ENCODE data around the gene QRICH1. TPM values are rescaled to one million over a fixed set of nuclear protein-coding genes. Genes with fewer than 3 reads are reported as not detected.

The QRICH1 gene
- total and polyA plus RNA-seq, 2 of the 13 experiments (the other 11 are each of a cell fraction or from before 2014, with no cell fraction given) = 52.6 to 102 TPM

DNA sequence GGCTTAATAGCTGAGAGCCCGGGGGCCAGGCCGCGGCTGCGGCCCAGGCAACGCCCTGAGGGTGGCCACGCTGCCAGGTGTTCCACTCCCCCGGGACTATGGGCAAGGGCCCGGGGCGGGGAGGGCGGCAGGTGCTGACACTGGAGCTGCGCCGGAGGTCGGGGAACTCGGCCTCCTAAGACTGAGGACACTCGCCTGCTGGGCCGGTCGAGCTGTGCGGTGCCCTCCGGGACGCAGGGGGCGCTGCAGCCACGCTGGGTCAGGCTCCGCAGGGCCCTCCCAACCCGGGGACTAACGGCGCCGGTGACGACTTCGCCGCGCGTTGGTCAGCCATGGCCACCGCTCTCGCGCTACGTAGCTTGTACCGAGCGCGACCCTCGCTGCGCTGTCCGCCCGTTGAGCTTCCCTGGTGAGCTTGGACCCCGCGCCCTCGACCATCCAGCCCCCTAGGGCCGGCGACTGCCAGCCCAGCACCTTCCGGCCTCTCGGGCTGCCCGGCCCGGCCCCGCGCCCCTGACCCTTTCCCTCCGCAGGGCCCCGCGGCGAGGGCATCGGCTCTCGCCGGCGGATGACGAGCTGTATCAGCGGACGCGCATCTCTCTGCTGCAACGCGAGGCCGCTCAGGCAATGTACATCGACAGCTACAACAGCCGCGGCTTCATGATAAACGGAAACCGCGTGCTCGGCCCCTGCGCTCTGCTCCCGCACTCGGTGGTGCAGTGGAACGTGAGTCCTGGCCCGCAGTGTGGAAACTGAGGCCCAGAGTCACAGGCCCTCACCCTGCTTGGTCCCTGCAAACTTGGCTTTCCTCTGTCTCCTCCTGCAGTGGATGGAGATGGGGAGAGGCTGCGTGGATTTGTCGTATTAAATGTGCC, 71.8 kb downstream of the QRICH1 start, which contains the start of gene NDUFAF3 (continued):
- TF ChIP-seq ZNF546 (CRISPR knock-in tag; conservative IDR thresholded peaks at IDR 0.05) (0 out of 2 replicates have a peak, but pooled peaks have one; percentile 47), HES4 (CRISPR knock-in tag; IDR thresholded peaks at IDR 0.05; ENCODE audit: borderline replicate concordance) (no peak), TARDBP (CRISPR knock-in tag; IDR thresholded peaks at IDR 0.05) (peak; percentile 46; the same call in 1 of the 2 replicates), ZNF547 (CRISPR knock-in tag; IDR thresholded peaks at IDR 0.05) (peak; percentile 52), AGO2 (optimal IDR thresholded peaks at IDR 0.05; ENCODE audit: low read depth, low read length) (peak; percentile 73), ZNF136 (CRISPR knock-in tag; IDR thresholded peaks at IDR 0.05; ENCODE audit: low read depth) (no peak; the same call in 1 of the 2 replicates), ATM (IDR thresholded peaks at IDR 0.05; ENCODE audit: borderline replicate concordance) (no peak), ZNF256 (CRISPR knock-in tag; conservative IDR thresholded peaks at IDR 0.05) (peak; percentile 66; the same call in 1 of the 2 replicates), NCOR1 (IDR thresholded peaks at IDR 0.05; ENCODE audit: borderline replicate concordance, low read length) (peak; percentile 42; the same call in 1 of the 2 replicates), ZBTB38 (CRISPR knock-in tag; IDR thresholded peaks at IDR 0.05) (no peak), ZNF180 (CRISPR knock-in tag; IDR thresholded peaks at IDR 0.05; ENCODE audit: borderline replicate concordance, low read depth) (peak; percentile 64; the same call in 1 of the 2 replicates)
- TF ChIP-seq, protein P1, sequence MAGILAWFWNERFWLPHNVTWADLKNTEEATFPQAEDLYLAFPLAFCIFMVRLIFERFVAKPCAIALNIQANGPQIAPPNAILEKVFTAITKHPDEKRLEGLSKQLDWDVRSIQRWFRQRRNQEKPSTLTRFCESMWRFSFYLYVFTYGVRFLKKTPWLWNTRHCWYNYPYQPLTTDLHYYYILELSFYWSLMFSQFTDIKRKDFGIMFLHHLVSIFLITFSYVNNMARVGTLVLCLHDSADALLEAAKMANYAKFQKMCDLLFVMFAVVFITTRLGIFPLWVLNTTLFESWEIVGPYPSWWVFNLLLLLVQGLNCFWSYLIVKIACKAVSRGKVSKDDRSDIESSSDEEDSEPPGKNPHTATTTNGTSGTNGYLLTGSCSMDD (CRISPR knock-in tag; IDR thresholded peaks at IDR 0.05) = no peak
- TF ChIP-seq, protein P2, sequence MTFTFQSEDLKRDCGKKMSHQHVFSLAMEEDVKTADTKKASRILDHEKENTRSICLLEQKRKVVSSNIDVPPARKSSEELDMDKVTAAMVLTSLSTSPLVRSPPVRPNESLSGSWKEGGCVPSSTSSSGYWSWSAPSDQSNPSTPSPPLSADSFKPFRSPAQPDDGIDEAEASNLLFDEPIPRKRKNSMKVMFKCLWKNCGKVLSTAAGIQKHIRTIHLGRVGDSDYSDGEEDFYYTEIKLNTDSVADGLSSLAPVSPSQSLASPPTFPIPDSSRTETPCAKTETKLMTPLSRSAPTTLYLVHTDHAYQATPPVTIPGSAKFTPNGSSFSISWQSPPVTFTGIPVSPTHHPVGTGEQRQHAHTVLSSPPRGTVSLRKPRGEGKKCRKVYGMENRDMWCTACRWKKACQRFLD (CRISPR knock-in tag; IDR thresholded peaks at IDR 0.05; ENCODE audit: borderline replicate concordance) = no peak
- TF ChIP-seq, protein P3, sequence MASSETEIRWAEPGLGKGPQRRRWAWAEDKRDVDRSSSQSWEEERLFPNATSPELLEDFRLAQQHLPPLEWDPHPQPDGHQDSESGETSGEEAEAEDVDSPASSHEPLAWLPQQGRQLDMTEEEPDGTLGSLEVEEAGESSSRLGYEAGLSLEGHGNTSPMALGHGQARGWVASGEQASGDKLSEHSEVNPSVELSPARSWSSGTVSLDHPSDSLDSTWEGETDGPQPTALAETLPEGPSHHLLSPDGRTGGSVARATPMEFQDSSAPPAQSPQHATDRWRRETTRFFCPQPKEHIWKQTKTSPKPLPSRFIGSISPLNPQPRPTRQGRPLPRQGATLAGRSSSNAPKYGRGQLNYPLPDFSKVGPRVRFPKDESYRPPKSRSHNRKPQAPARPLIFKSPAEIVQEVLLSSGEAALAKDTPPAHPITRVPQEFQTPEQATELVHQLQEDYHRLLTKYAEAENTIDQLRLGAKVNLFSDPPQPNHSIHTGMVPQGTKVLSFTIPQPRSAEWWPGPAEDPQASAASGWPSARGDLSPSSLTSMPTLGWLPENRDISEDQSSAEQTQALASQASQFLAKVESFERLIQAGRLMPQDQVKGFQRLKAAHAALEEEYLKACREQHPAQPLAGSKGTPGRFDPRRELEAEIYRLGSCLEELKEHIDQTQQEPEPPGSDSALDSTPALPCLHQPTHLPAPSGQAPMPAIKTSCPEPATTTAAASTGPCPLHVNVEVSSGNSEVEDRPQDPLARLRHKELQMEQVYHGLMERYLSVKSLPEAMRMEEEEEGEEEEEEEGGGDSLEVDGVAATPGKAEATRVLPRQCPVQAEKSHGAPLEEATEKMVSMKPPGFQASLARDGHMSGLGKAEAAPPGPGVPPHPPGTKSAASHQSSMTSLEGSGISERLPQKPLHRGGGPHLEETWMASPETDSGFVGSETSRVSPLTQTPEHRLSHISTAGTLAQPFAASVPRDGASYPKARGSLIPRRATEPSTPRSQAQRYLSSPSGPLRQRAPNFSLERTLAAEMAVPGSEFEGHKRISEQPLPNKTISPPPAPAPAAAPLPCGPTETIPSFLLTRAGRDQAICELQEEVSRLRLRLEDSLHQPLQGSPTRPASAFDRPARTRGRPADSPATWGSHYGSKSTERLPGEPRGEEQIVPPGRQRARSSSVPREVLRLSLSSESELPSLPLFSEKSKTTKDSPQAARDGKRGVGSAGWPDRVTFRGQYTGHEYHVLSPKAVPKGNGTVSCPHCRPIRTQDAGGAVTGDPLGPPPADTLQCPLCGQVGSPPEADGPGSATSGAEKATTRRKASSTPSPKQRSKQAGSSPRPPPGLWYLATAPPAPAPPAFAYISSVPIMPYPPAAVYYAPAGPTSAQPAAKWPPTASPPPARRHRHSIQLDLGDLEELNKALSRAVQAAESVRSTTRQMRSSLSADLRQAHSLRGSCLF (CRISPR knock-in tag; IDR thresholded peaks at IDR 0.05; ENCODE audit: borderline replicate concordance) = no peak
- TF ChIP-seq, protein P4, sequence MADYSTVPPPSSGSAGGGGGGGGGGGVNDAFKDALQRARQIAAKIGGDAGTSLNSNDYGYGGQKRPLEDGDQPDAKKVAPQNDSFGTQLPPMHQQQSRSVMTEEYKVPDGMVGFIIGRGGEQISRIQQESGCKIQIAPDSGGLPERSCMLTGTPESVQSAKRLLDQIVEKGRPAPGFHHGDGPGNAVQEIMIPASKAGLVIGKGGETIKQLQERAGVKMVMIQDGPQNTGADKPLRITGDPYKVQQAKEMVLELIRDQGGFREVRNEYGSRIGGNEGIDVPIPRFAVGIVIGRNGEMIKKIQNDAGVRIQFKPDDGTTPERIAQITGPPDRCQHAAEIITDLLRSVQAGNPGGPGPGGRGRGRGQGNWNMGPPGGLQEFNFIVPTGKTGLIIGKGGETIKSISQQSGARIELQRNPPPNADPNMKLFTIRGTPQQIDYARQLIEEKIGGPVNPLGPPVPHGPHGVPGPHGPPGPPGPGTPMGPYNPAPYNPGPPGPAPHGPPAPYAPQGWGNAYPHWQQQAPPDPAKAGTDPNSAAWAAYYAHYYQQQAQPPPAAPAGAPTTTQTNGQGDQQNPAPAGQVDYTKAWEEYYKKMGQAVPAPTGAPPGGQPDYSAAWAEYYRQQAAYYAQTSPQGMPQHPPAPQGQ (CRISPR knock-in tag; IDR thresholded peaks at IDR 0.05; ENCODE audit: borderline replicate concordance) = peak; percentile 65; the same call in 1 of the 2 replicates

All from HepG2 (cell line).